Activated CD8-positive, alpha-beta T cell treated with anti-CD3 and anti-CD28 coated beads for 36 hours (primary cell): Measurements from ENCODE around the gene PPP2R2C. TPM values are rescaled to one million over a fixed set of nuclear protein-coding genes. Genes with fewer than 3 reads are reported as not detected.

ENCODE experiments used
- ATAC-seq: fragments of 200-7000 bp; cut with Tn5 transposase; one replicate; pipeline ENCODE4 v1.10.0; 2021; ENCODE audit warnings: mild to moderate bottlenecking, moderate library complexity
- CTCF ChIA-PET: fragments of 350-600 bp; sonication (Branson Sonifier 250); formaldehyde crosslinking; loops from one replicate; lab custom pipeline; 2021; ENCODE audit warnings: antibody characterized with exemption; lab: Charles Lee
- POLR2A ChIA-PET: fragments of 350-600 bp; sonication (Branson Sonifier 250); formaldehyde crosslinking; loops from one replicate; lab custom pipeline; 2021; ENCODE audit warnings: antibody characterized with exemption; lab: Charles Lee
- DNase-seq: peaks from one replicate; pipeline ENCODE4 v3.0.0-alpha.2; 2020
- H3K27ac Mint-ChIP-seq: one replicate; pipeline ENCODE4 v1.8.0; 2021; ENCODE audit warnings: mild to moderate bottlenecking, mixed read lengths
- H3K27me3 Mint-ChIP-seq: one replicate; pipeline ENCODE4 v1.8.0; 2021; ENCODE audit warnings: mixed read lengths
- H3K36me3 Mint-ChIP-seq: one replicate; pipeline ENCODE4 v1.8.0; 2021; ENCODE audit warnings: low read depth, mixed read lengths
- H3K4me1 Mint-ChIP-seq: one replicate; pipeline ENCODE4 v1.8.0; 2021; ENCODE audit warnings: low read depth, mixed read lengths
- H3K4me3 Mint-ChIP-seq: one replicate; pipeline ENCODE4 v1.8.0; 2021; ENCODE audit warnings: mild to moderate bottlenecking, moderate library complexity, mixed read lengths
- H3K9me3 Mint-ChIP-seq: one replicate; pipeline ENCODE4 v1.8.0; 2021; ENCODE audit warnings: mixed read lengths
- CTCF ChIP-seq: fragments of 200-600 bp; IDR thresholded peaks from one replicate; pipeline ENCODE4 v1.8.0; 2022; ENCODE audit warnings: antibody characterized with exemption, mild to moderate bottlenecking
- intact Hi-C: fragments of 100-400 bp; cut with micrococcal nuclease; formaldehyde crosslinking; loops from one replicate; pipeline ENCODE4 v1.10.0; 2022
- total RNA-seq, 2 experiments: library from RNA; stranded (reverse); gene quantifications; one replicate each; pipeline ENCODE4 v1.2.3, GENCODE V29; 2021

The PPP2R2C gene
- total RNA-seq, 2 experiments from 2014 or later = not detected

GRCh38 chr4:6296026-6296425, 176.4 kb downstream of the PPP2R2C start:
- ChIA-PET CTCF (interaction anchor here (1.3 kb wide), 1 partner anchor 45 kb away, joined by 4 read pairs; no protein-coding TSS in a partner anchor), POLR2A (no interaction called here)
- H3K36me3 Mint-ChIP-seq = peaks cover 5% of the 10 kb centered on the region
- no peak for ATAC-seq
- H3K27ac Mint-ChIP-seq = no peak overlapping the region
- H3K27me3 Mint-ChIP-seq = no peaks in the 10 kb centered on the region
- intact Hi-C loops = no loop called here
- H3K4me3 Mint-ChIP-seq = no peak overlapping the region
- no peaks in the 10 kb centered on the region for H3K4me1 Mint-ChIP-seq
- no peak for DNase-seq
- no peaks in the 10 kb centered on the region for H3K9me3 Mint-ChIP-seq
- no peak for TF ChIP-seq CTCF

GRCh38 chr4:6295495-6295894, 176.9 kb downstream of the PPP2R2C start:
- Mint-ChIP-seq H3K27me3 (no peaks in the 10 kb centered on the region), H3K4me1 (no peaks in the 10 kb centered on the region), H3K4me3 (no peak overlapping the region), H3K27ac (no peak overlapping the region), H3K36me3 (peaks cover under 1% of the 10 kb centered on the region), H3K9me3 (no peaks in the 10 kb centered on the region)
- POLR2A ChIA-PET = no interaction called here
- DNase-seq (no peak), ATAC-seq (no peak)
- intact Hi-C loops = no loop called here
- CTCF ChIA-PET = interaction anchor here (1.2 kb wide), 1 partner anchor 45 kb away, joined by 4 read pairs; no protein-coding TSS in a partner anchor
- no peak for TF ChIP-seq CTCF

GRCh38 chr4:6294705-6295421, 177.6 kb downstream of the PPP2R2C start:
- no peak for DNase-seq
- H3K4me3 Mint-ChIP-seq = no peak overlapping the region
- no peaks in the 10 kb centered on the region for H3K4me1 Mint-ChIP-seq
- CTCF ChIA-PET = interaction anchor here (1.2 to 1.7 kb wide), 2 partner anchors 33 to 44 kb away, joined by 3 to 4 read pairs; no protein-coding TSS in a partner anchor
- no peak overlapping the region for H3K27ac Mint-ChIP-seq
- H3K9me3 Mint-ChIP-seq = no peaks in the 10 kb centered on the region
- TF ChIP-seq CTCF = no peak
- no peaks in the 10 kb centered on the region for H3K36me3 Mint-ChIP-seq
- intact Hi-C loops = no loop called here
- no peak for ATAC-seq
- POLR2A ChIA-PET = interaction anchor here (0.6 kb wide), 1 partner anchor 114 kb away, joined by 4 read pairs; no protein-coding TSS in a partner anchor
- no peaks in the 10 kb centered on the region for H3K27me3 Mint-ChIP-seq

- intact Hi-C loops = no loop called here
- ATAC-seq (no peak), DNase-seq (no peak)
- no peak for TF ChIP-seq CTCF
- Mint-ChIP-seq H3K4me3 (no peak overlapping the region), H3K9me3 (no peaks in the 10 kb centered on the region), H3K27ac (no peak overlapping the region), H3K36me3 (peaks cover under 1% of the 10 kb centered on the region), H3K4me1 (no peaks in the 10 kb centered on the region), H3K27me3 (no peaks in the 10 kb centered on the region)
- POLR2A ChIA-PET = no interaction called here
- CTCF ChIA-PET = interaction anchor here (1.7 kb wide), 1 partner anchor 34 kb away, joined by 3 read pairs; no protein-coding TSS in a partner anchor
These were observed 178.8 kb downstream of the PPP2R2C start for GRCh38 chr4:6293661-6294060.

- no peak for TF ChIP-seq CTCF
- Mint-ChIP-seq H3K4me3 (no peak overlapping the region), H3K36me3 (peaks cover 2% of the 10 kb centered on the region), H3K27me3 (no peaks in the 10 kb centered on the region), H3K4me1 (no peaks in the 10 kb centered on the region), H3K9me3 (no peaks in the 10 kb centered on the region), H3K27ac (no peak overlapping the region)
- no peak for DNase-seq
- intact Hi-C loops = no loop called here
- CTCF ChIA-PET = interaction anchor here (1.7 kb wide), 1 partner anchor 34 kb away, joined by 3 read pairs; no protein-coding TSS in a partner anchor
- ATAC-seq = no peak
- POLR2A ChIA-PET = no interaction called here
These were observed 179.3 kb downstream of the PPP2R2C start for GRCh38 chr4:6293097-6293445.
